ENCODE measurements around the gene FAAH. TPM values are rescaled to one million over a fixed set of nuclear protein-coding genes. Genes with fewer than 3 reads are reported as not detected.

The FAAH gene
- total and polyA plus RNA-seq, 10 of the 15 experiments (the other 5 are each of a cell fraction or from before 2014, with no cell fraction given): 0.07 to 2.5 (median 0.64) TPM; not detected in 1

GRCh38 chr1:46445773-46446256, 51.7 kb downstream of the FAAH start:
- CTCF ChIA-PET: interaction anchor here (1.0 to 5.2 kb wide), 9 partner anchors 12 to 101 kb away, joined by 3 to 84 read pairs (median 4); a partner anchor contains a TSS
- no peak for TF ChIP-seq RAD21 (IDR thresholded peaks at IDR 0.05; ENCODE audit: insufficient read depth, low read depth, low read length)
- no peak for TF ChIP-seq ATF2 (IDR thresholded peaks at IDR 0.05; ENCODE audit: low read length)
- TF ChIP-seq RFX5 (IDR thresholded peaks at IDR 0.05; ENCODE audit: low read depth, low read length): no peak
- no peak for TF ChIP-seq SUPT20H (IDR thresholded peaks at IDR 0.05; ENCODE audit: borderline replicate concordance, control insufficient read depth, low read depth, low read length)
- no peak for TF ChIP-seq RB1 (IDR thresholded peaks at IDR 0.05; ENCODE audit: borderline replicate concordance)
- no peak for TF ChIP-seq IRF3 (IDR thresholded peaks at IDR 0.05)
- no peak for TF ChIP-seq RAD51 (IDR thresholded peaks at IDR 0.05)
- TF ChIP-seq BCL3 (IDR thresholded peaks at IDR 0.05; ENCODE audit: borderline replicate concordance, insufficient read depth, low read depth, low read length, poor library complexity, severe bottlenecking): no peak
- no peak for TF ChIP-seq NR2C1 (IDR thresholded peaks at IDR 0.05)
- TF ChIP-seq ZNF24 (IDR thresholded peaks at IDR 0.05): no peak
- TF ChIP-seq CEBPZ (IDR thresholded peaks at IDR 0.05; ENCODE audit: low read depth, low read length): no peak
- TF ChIP-seq PKNOX1 (IDR thresholded peaks at IDR 0.05): no peak
- no peak for TF ChIP-seq TAF1 (IDR thresholded peaks at IDR 0.05; ENCODE audit: borderline replicate concordance, low read depth, low read length)
- TF ChIP-seq MYC (IDR thresholded peaks at IDR 0.05; ENCODE audit: insufficient read depth, insufficient read length, insufficient replicate concordance, low read length, severe bottlenecking): no peak
- Histone ChIP-seq H4K20me1 (ENCODE audit: control insufficient read depth, insufficient read depth) (no peaks in the 10 kb centered on the region), H3K79me2 (ENCODE audit: control insufficient read depth, insufficient read depth, low read length) (no peaks in the 10 kb centered on the region), H3K4me3 (no peak overlapping the region), H3K4me1 (ENCODE audit: control insufficient read depth, insufficient read depth, low read length) (no peaks in the 10 kb centered on the region; the same call in 1 of the 2 replicates), H3K9me3 (replicated peaks; ENCODE audit: control insufficient read depth, insufficient read depth, low read length) (no peaks in the 10 kb centered on the region), H3K9ac (ENCODE audit: control insufficient read depth, insufficient read depth, low read length) (no peak overlapping the region), H3K27me3 (replicated peaks in 1 of 2; ENCODE audit: control insufficient read depth in 2 of 2, insufficient read depth in 2 of 2, low read length in 1 of 2) (peaks cover 6 to 17% of the 10 kb centered on the region in 2 experiments), H3K36me3 (ENCODE audit: control insufficient read depth in 2 of 2, insufficient read depth in 2 of 2, low read length in 1 of 2) (no peaks in the 10 kb centered on the region), H2AFZ (ENCODE audit: control insufficient read depth, low read depth, low read length) (no peak overlapping the region), H3K4me2 (ENCODE audit: control insufficient read depth, insufficient read depth) (no peak overlapping the region), H3K27ac (ENCODE audit: control insufficient read depth, insufficient read depth) (no peak overlapping the region)
- in situ Hi-C loops (cut with MboI) (loop anchor here (5.0 kb wide), 1 partner anchor 81 kb away; no protein-coding TSS in a partner anchor), intact Hi-C loops (cut with micrococcal nuclease; ENCODE audit: unreplicated experiment) (loop anchor here (1.0 to 2.0 kb wide), 2 partner anchors 82 to 279 kb away; no protein-coding TSS in a partner anchor)
- FAIRE-seq (no peak), ATAC-seq (no peak), DNase-seq (ENCODE audit: low read depth, low spot score) (no peak)
- BruUV-seq (replicated peaks): no TSS peak
- SMC1A ChIA-PET (ENCODE audit: uncharacterized antibody, unreplicated experiment): no interaction called here
- POLR2A ChIA-PET: no interaction called here
- WGBS (ENCODE audit: insufficient coverage, insufficient replicate concordance, low lambda C conversion rate, missing lambda C conversion rate): 0% methylated on average over 3 of the region's 3 CpGs
- RAD21 ChIA-PET (ENCODE audit: unreplicated experiment): interaction anchor here (0.6 to 3.4 kb wide), 2 partner anchors 36 to 81 kb away, joined by 3 to 19 read pairs; no protein-coding TSS in a partner anchor
